ENCODE data around the gene LDHD. TPM values are rescaled to one million over a fixed set of nuclear protein-coding genes. Genes with fewer than 3 reads are reported as not detected.

LDHD gene
- total and polyA plus RNA-seq, 2 of the 8 experiments (the other 6 are each of a cell fraction or from before 2014, with no cell fraction given), result 14.9 to 18.2 TPM

- H3K23ac ChIP-seq (ENCODE audit: insufficient read length), result no peak overlapping the region
- H4K5ac ChIP-seq (ENCODE audit: insufficient read length, low read depth, low read length), result no peak overlapping the region
- H2AK5ac ChIP-seq (ENCODE audit: low read depth, low read length), result no peak overlapping the region; the same call in 1 of the 2 replicates
- H2BK5ac ChIP-seq (ENCODE audit: low read depth, low read length), result no peak overlapping the region
- no peak overlapping the region for H3K14ac ChIP-seq (ENCODE audit: insufficient read length)
- no peak overlapping the region for H2BK120ac ChIP-seq (replicated peaks; ENCODE audit: low read depth, low read length)
- H4K20me1 ChIP-seq (replicated peaks in 1 of 2; ENCODE audit: control insufficient read depth in 1 of 2, insufficient read depth in 2 of 2, low read length in 2 of 2), result peaks cover 7 to 26% of the 10 kb centered on the region in 2 experiments
- H3K36me3 ChIP-seq (ENCODE audit: control insufficient read depth in 2 of 4, insufficient read depth in 4 of 4, low read length in 3 of 4), result no peaks in the 10 kb centered on the region; a peak in 1 of 8 replicates
- H3K9ac ChIP-seq (replicated peaks in 1 of 4; ENCODE audit: extremely low read depth in 1 of 4, low read depth in 3 of 4, low read length in 3 of 4), result no peak overlapping the region
- CTCF ChIA-PET (ENCODE audit: partially characterized antibody), result interaction anchor here (0.6 to 3.7 kb wide), 6 partner anchors 11 to 121 kb away, joined by 3 to 20 read pairs (median 3); no protein-coding TSS in a partner anchor
- H3K4me3 ChIP-seq (ENCODE audit: extremely low read depth in 1 of 4, insufficient read depth in 2 of 4, low read depth in 3 of 4, low read length in 4 of 4), result no peak overlapping the region
- H3K4me1 ChIP-seq (replicated peaks in 1 of 4; ENCODE audit: control insufficient read depth in 3 of 4, insufficient read depth in 4 of 4, low read length in 3 of 4), result peaks cover 3 to 16% (median 13%) of the 10 kb centered on the region in 4 experiments
- no peak overlapping the region for H3K56ac ChIP-seq (replicated peaks; ENCODE audit: insufficient read length, low read depth, low read length)
- no peak overlapping the region for H3K27ac ChIP-seq (ENCODE audit: low read depth, low read length)
- no peak for DNase-seq (ENCODE audit: low read depth in 1 of 2, low spot score in 2 of 2)
- H3K4ac ChIP-seq (replicated peaks; ENCODE audit: insufficient read length, low read depth, low read length), result no peak overlapping the region
- POLR2A ChIA-PET (ENCODE audit: partially characterized antibody), result interaction anchor here (0.9 to 1.8 kb wide), 2 partner anchors 10 to 14 kb away, joined by 3 to 4 read pairs; no protein-coding TSS in a partner anchor
- 89% methylated on average over 4 of the region's 4 CpGs; no CpG with 5 or more reads in 1 of the 2 experiments for WGBS, 2 experiments (ENCODE audit: extremely low coverage in 1 of 2, insufficient coverage in 1 of 2, insufficient read length in 1 of 2, insufficient replicate concordance in 2 of 2, low coverage in 1 of 2, low lambda C conversion rate in 2 of 2, missing lambda C conversion rate in 1 of 2)
- H3K23me2 ChIP-seq (ENCODE audit: low read depth, low read length), result no peaks in the 10 kb centered on the region
- H3K18ac ChIP-seq (ENCODE audit: extremely low read depth, low read length), result peak overlapping the region; percentile 54; the same call in 1 of the 2 replicates
- H3K79me2 ChIP-seq (ENCODE audit: control insufficient read depth in 1 of 2, insufficient read depth in 2 of 2, low read length in 2 of 2), result peaks cover 9 to 90% of the 10 kb centered on the region in 2 experiments
- no peak overlapping the region for H2BK15ac ChIP-seq (ENCODE audit: low read length)
- H3K4me2 ChIP-seq (ENCODE audit: insufficient read depth in 1 of 2, low read depth in 2 of 2, low read length in 2 of 2), result 0 out of 4 replicates have a peak overlapping the region, but pooled peaks have one; percentile 5 to 7
- no peak overlapping the region for H4K8ac ChIP-seq (ENCODE audit: extremely low read depth, insufficient read depth, low read length)
- no peaks in the 10 kb centered on the region for H3K9me3 ChIP-seq (ENCODE audit: insufficient read depth in 2 of 2, low read depth in 1 of 2, low read length in 1 of 2)
- H2BK20ac ChIP-seq (ENCODE audit: low read length), result no peak overlapping the region
- H3K79me1 ChIP-seq (ENCODE audit: low read depth, low read length), result peaks cover 20% of the 10 kb centered on the region
- TF ChIP-seq HDAC6 (IDR thresholded peaks at IDR 0.05; ENCODE audit: low read depth, low read length) (no peak), SUZ12 (IDR thresholded peaks at IDR 0.05; ENCODE audit: low read length) (no peak), SP4 (IDR thresholded peaks at IDR 0.05; ENCODE audit: low read length) (no peak), ZNF274 (IDR thresholded peaks at IDR 0.05; ENCODE audit: borderline replicate concordance, extremely low read depth, low read length) (no peak), GABPA (IDR thresholded peaks at IDR 0.05; ENCODE audit: borderline replicate concordance, insufficient read depth, low read length) (no peak), TEAD4 (IDR thresholded peaks at IDR 0.05; ENCODE audit: low read depth, low read length) (no peak), CBX5 (IDR thresholded peaks at IDR 0.05; ENCODE audit: low read depth, low read length) (no peak), RBBP5 (IDR thresholded peaks at IDR 0.05; ENCODE audit: borderline replicate concordance, low read depth, low read length) (no peak), BACH1 (IDR thresholded peaks at IDR 0.05; ENCODE audit: low read length) (no peak), NANOG (IDR thresholded peaks at IDR 0.05; ENCODE audit: insufficient read depth, low read depth, low read length, poor library complexity, severe bottlenecking) (no peak)
- no peak overlapping the region for H4K91ac ChIP-seq (replicated peaks; ENCODE audit: insufficient read length, low read length)
- H3K27me3 ChIP-seq (replicated peaks in 1 of 4; ENCODE audit: control insufficient read depth in 3 of 4, extremely low read depth in 1 of 4, insufficient read depth in 3 of 4, low read length in 3 of 4), result no peaks in the 10 kb centered on the region
- no peak overlapping the region for H2AFZ ChIP-seq (ENCODE audit: low read length)
- no peak overlapping the region for H2BK12ac ChIP-seq (ENCODE audit: low read depth, low read length)
- FAIRE-seq, result no peak
These were observed 42.2 kb downstream of the LDHD start for GRCh38 chr16:75074304-75074793.

Data from H1 (cell line).